Parathyroid adenoma (tissue), 2 donors: ENCODE results near the gene MORF4L1.

Experiments used
- H2AFZ ChIP-seq: fragments of 300-600 bp; sonication (generic); one replicate; pipeline ENCODE4 v1.7.0; 2017; ENCODE audit warnings: antibody characterized with exemption, mild to moderate bottlenecking
- H3K27ac ChIP-seq: fragments of 300-600 bp; sonication (generic); one replicate; pipeline ENCODE4 v1.7.0; 2017
- H3K27me3 ChIP-seq: fragments of 300-600 bp; sonication (generic); one replicate; pipeline ENCODE4 v1.7.0; 2017; ENCODE audit warnings: low read length; ENCODE audit not compliant: control insufficient read depth, insufficient read depth
- H3K36me3 ChIP-seq: fragments of 300-600 bp; sonication (generic); one replicate; pipeline ENCODE4 v1.7.0; 2017; ENCODE audit warnings: low read length; ENCODE audit not compliant: control insufficient read depth, insufficient read depth
- H3K4me1 ChIP-seq: fragments of 300-600 bp; sonication (generic); one replicate; pipeline ENCODE4 v1.7.0; 2017; ENCODE audit warnings: control low read depth
- H3K4me2 ChIP-seq: fragments of 300-600 bp; sonication (generic); one replicate; pipeline ENCODE4 v1.7.0; 2017; ENCODE audit warnings: low read length
- H3K4me3 ChIP-seq: fragments of 300-600 bp; sonication (generic); one replicate; pipeline ENCODE4 v1.7.0; 2017; ENCODE audit warnings: low read depth, low read length
- H3K79me2 ChIP-seq: fragments of 300-600 bp; sonication (generic); one replicate; pipeline ENCODE4 v1.7.0; 2017; ENCODE audit warnings: control low read depth
- H3K9ac ChIP-seq: fragments of 300-600 bp; sonication (generic); one replicate; pipeline ENCODE4 v1.7.0; 2017; ENCODE audit warnings: mild to moderate bottlenecking
- H3K9me3 ChIP-seq: fragments of 300-600 bp; sonication (generic); one replicate; pipeline ENCODE4 v1.7.0; 2017; ENCODE audit warnings: low read length; ENCODE audit not compliant: control insufficient read depth
- TF ChIP-seq, protein P1 (sequence below): fragments of 300-600 bp; sonication (generic); IDR thresholded peaks from one replicate; pipeline ENCODE4 v1.7.0; 2017; ENCODE audit warnings: antibody characterized with exemption, mild to moderate bottlenecking
- donor health status: primary hyperparathyroidism.

Gene MORF4L1

DNA sequence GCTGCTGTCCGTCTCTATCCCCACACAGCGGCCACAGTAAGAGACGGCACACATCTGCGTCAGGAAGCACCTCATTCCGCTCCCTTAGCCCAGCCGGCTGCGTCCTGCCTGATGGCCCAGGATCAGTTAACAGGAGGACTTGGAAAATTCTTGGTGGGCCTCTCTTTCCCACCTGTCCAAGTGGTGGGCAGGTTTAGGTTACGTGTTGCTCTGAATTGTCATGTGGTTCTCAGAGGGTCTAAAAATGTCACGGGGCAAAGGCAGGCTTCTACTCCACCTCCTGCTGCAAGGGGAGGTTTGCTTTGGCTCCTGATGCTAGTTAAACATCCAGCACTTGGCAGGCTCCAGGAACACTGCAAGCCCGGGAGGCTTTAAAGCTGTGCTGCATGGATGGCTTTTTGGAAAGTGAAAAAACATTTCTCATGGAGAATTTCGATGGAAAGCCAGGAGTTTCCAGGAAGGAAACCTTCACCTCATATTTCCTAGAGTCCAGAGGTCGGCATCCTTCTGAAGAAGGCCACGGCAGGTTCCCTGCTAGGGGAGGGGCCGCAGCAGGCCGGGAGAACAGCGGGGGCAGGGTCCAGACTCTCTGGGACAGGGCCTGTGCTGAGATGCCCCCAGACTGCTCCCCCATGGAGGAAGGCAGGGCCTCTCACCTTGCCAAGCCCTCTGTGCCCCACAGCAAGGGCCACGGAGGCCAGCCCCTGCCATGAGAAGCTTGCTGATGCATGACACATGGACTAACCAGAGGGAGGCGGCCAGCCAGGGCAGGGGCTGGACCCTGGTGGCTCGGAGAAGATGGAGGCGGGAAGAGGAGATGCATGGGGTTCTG is 61.3 kb downstream of the MORF4L1 start:
- no peak overlapping the region for H2AFZ ChIP-seq
- peaks cover 4% of the 10 kb centered on the region for H3K4me1 ChIP-seq
- H3K4me3 ChIP-seq, result no peak overlapping the region
- H3K4me2 ChIP-seq, result no peak overlapping the region
- H3K27ac ChIP-seq, result no peak overlapping the region
- no peaks in the 10 kb centered on the region for H3K27me3 ChIP-seq
- no peaks in the 10 kb centered on the region for H3K79me2 ChIP-seq
- H3K9ac ChIP-seq, result no peak overlapping the region
- H3K9me3 ChIP-seq, result no peaks in the 10 kb centered on the region
- TF ChIP-seq, protein P1, sequence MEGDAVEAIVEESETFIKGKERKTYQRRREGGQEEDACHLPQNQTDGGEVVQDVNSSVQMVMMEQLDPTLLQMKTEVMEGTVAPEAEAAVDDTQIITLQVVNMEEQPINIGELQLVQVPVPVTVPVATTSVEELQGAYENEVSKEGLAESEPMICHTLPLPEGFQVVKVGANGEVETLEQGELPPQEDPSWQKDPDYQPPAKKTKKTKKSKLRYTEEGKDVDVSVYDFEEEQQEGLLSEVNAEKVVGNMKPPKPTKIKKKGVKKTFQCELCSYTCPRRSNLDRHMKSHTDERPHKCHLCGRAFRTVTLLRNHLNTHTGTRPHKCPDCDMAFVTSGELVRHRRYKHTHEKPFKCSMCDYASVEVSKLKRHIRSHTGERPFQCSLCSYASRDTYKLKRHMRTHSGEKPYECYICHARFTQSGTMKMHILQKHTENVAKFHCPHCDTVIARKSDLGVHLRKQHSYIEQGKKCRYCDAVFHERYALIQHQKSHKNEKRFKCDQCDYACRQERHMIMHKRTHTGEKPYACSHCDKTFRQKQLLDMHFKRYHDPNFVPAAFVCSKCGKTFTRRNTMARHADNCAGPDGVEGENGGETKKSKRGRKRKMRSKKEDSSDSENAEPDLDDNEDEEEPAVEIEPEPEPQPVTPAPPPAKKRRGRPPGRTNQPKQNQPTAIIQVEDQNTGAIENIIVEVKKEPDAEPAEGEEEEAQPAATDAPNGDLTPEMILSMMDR, result no peak
- no peaks in the 10 kb centered on the region for H3K36me3 ChIP-seq

GRCh38 chr15:78934655-78935023 is 61.9 kb downstream of the MORF4L1 start:
- Histone ChIP-seq H2AFZ (no peak overlapping the region), H3K9ac (no peak overlapping the region), H3K4me2 (no peak overlapping the region), H3K27ac (no peak overlapping the region), H3K27me3 (no peaks in the 10 kb centered on the region), H3K4me1 (peaks cover 4% of the 10 kb centered on the region), H3K9me3 (no peaks in the 10 kb centered on the region), H3K79me2 (no peaks in the 10 kb centered on the region), H3K4me3 (no peak overlapping the region), H3K36me3 (no peaks in the 10 kb centered on the region)
- TF ChIP-seq, protein P1, result no peak

GRCh38 chr15:78937132-78937739 is 64.5 kb downstream of the MORF4L1 start:
- H3K36me3 ChIP-seq, result no peaks in the 10 kb centered on the region
- H3K4me3 ChIP-seq, result no peak overlapping the region
- H3K9me3 ChIP-seq, result no peaks in the 10 kb centered on the region
- no peak overlapping the region for H2AFZ ChIP-seq
- no peak overlapping the region for H3K4me2 ChIP-seq
- H3K79me2 ChIP-seq, result no peaks in the 10 kb centered on the region
- H3K27ac ChIP-seq, result peak overlapping the region; percentile 53
- TF ChIP-seq, protein P1, result no peak
- H3K4me1 ChIP-seq, result no peaks in the 10 kb centered on the region
- H3K9ac ChIP-seq, result no peak overlapping the region
- H3K27me3 ChIP-seq, result no peaks in the 10 kb centered on the region

DNA sequence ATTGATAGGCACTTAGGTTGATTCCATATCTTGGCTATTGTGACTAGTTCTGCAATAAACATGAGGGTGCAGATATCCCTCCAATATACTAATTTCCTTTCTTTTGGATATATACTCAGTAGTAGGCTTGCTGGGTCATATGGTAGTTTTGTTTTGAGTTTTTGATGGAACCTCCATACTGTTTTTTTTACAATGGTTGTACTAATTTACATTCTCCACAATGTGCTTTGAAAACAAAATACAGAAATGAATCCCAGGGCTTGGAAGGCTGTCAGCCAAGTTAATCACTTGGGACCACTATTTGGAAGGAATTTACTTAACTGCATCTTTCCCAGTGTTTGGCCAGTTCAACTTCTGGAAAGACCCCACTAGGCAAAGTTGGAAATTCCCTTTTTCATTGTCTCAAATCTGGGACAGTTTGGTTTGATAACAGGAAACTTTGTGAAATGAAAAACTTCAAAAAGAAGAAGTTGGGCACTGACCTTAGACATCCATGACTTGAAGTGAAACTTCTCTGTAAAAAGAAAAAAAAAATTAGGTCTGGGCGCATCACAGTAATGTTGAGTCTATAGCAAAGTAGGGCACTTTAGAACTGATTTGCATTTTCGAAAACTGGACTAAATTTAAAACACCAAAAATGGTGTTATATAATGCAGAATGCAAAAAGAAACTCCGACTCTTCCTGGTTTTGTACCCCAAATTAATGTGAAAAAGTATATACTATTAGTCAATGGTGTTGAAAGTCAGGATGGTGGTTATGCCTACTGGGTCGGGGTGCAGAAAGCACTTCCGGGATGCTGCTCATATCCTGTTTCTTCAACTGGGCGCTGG is 66.2 kb downstream of the MORF4L1 start:
- TF ChIP-seq, protein P1, result no peak
- no peak overlapping the region for H3K9ac ChIP-seq
- no peaks in the 10 kb centered on the region for H3K79me2 ChIP-seq
- H3K4me1 ChIP-seq, result no peaks in the 10 kb centered on the region
- no peak overlapping the region for H3K4me2 ChIP-seq
- H3K4me3 ChIP-seq, result no peak overlapping the region
- no peak overlapping the region for H2AFZ ChIP-seq
- no peaks in the 10 kb centered on the region for H3K36me3 ChIP-seq
- H3K27ac ChIP-seq, result peak overlapping the region; percentile 39
- H3K9me3 ChIP-seq, result no peaks in the 10 kb centered on the region
- no peaks in the 10 kb centered on the region for H3K27me3 ChIP-seq
